ENCODE measurements around the gene NRG3. TPM values are rescaled to one million over a fixed set of nuclear protein-coding genes. Genes with fewer than 3 reads are reported as not detected.

Gene NRG3
- total and polyA plus RNA-seq, 2 donors (not counting 1 experiment from before 2014, with no cell fraction given) = 0.06 TPM; not detected in 1

DNA sequence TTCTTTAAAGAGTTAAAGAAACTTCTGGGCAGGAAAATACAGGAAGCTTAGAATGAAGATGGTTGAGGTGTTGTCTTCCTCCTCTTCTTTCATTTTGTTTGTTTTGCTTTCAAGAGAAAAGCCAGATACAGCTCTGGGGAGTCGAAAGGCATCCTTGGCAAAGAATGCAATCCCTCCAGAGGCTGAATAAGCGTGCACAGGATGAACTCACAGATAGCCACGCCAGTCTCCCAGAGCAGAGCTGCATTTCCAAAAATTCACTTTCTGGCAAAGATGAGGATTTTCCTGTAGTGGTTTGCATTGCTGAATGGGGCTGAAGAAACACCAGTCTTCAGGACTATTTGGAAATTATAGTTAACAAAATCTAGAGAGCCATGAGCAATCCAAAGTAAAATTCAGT, 336.4 kb downstream of the NRG3 start:
- intact Hi-C loops (cut with micrococcal nuclease) = no loop called here
- no CpG with 5 or more reads among the region's 3 CpGs for WGBS (ENCODE audit: insufficient coverage)
- Histone ChIP-seq H3K27me3 (replicated peaks in 1 of 4; ENCODE audit: control extremely low read depth in 1 of 4, control insufficient read depth in 3 of 4, insufficient read depth in 4 of 4, low read length in 3 of 4) (no peaks in the 10 kb centered on the region), H2AFZ (ENCODE audit: insufficient read depth, low read depth, low read length, poor library complexity, severe bottlenecking) (no peak overlapping the region), H3K36me3 (replicated peaks in 1 of 2; ENCODE audit: control extremely low read depth in 1 of 2, control insufficient read depth in 1 of 2, extremely low read depth in 1 of 2, insufficient read depth in 2 of 2, low read length in 1 of 2) (no peaks in the 10 kb centered on the region), H3K79me2 (ENCODE audit: control insufficient read depth, insufficient read depth, low read length) (no peaks in the 10 kb centered on the region), H3K4me3 (ENCODE audit: control extremely low read depth in 1 of 5, extremely low read depth in 1 of 5, insufficient read depth in 1 of 5, low read depth in 2 of 5, low read length in 4 of 5) (no peak overlapping the region), H3K4me2 (replicated peaks; ENCODE audit: low read depth, low read length, poor library complexity, severe bottlenecking) (no peak overlapping the region), H4K20me1 (ENCODE audit: control insufficient read depth, insufficient read depth, low read length, poor library complexity, severe bottlenecking) (no peaks in the 10 kb centered on the region), H3K27ac (ENCODE audit: low read length in 2 of 2) (no peak overlapping the region), H3K4me1 (ENCODE audit: control insufficient read depth in 2 of 2, insufficient read depth in 2 of 2, low read length in 2 of 2) (no peaks in the 10 kb centered on the region), H3K9ac (ENCODE audit: low read length) (no peak overlapping the region), H3K9me3 (ENCODE audit: control extremely low read depth in 1 of 3, control insufficient read depth in 2 of 3, insufficient read depth in 1 of 3, low read length in 2 of 3) (no peaks in the 10 kb centered on the region)
- CTCF ChIA-PET = no interaction called here
- H3K27ac Mint-ChIP-seq = no peak overlapping the region
- peaks cover 5% of the 10 kb centered on the region for H3K9me3 Mint-ChIP-seq (ENCODE audit: insufficient read depth)
- POLR2A ChIA-PET = no interaction called here
- TF ChIP-seq, protein P1, sequence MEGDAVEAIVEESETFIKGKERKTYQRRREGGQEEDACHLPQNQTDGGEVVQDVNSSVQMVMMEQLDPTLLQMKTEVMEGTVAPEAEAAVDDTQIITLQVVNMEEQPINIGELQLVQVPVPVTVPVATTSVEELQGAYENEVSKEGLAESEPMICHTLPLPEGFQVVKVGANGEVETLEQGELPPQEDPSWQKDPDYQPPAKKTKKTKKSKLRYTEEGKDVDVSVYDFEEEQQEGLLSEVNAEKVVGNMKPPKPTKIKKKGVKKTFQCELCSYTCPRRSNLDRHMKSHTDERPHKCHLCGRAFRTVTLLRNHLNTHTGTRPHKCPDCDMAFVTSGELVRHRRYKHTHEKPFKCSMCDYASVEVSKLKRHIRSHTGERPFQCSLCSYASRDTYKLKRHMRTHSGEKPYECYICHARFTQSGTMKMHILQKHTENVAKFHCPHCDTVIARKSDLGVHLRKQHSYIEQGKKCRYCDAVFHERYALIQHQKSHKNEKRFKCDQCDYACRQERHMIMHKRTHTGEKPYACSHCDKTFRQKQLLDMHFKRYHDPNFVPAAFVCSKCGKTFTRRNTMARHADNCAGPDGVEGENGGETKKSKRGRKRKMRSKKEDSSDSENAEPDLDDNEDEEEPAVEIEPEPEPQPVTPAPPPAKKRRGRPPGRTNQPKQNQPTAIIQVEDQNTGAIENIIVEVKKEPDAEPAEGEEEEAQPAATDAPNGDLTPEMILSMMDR (IDR thresholded peaks at IDR 0.05) = no peak
- TF ChIP-seq EZH2 (IDR thresholded peaks at IDR 0.05; ENCODE audit: borderline replicate concordance, insufficient read depth, low read depth, low read length, poor library complexity, severe bottlenecking) = no peak
- DNase-seq (no peak), ATAC-seq (ENCODE audit: low read depth) (no peak)
- no peaks in the 10 kb centered on the region for H3K4me1 Mint-ChIP-seq
- H3K27me3 Mint-ChIP-seq = no peaks in the 10 kb centered on the region
- H3K4me3 Mint-ChIP-seq = no peak overlapping the region

DNA sequence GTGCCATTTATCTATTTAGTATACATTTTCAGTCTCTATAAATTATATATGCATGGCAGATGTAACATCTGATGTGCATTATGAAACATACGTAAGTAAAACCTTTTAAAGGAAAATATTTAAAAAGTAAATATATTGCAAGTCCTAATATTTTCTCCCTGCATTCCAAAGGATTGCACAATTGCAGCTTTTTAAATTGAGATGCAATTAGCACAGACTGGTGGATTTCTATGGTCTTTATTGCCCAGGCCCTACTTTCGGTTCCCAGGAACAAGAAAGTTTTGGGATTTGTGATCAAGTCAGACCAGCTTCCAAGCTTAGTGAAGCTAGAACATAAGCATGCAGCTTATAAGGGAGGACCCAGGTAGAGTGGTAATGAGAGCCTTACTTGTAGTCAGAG, 337.8 kb downstream of the NRG3 start:
- Histone ChIP-seq H3K4me2 (replicated peaks; ENCODE audit: low read depth, low read length, poor library complexity, severe bottlenecking) (no peak overlapping the region), H3K27ac (ENCODE audit: low read length in 2 of 2) (no peak overlapping the region)
- intact Hi-C loops (cut with micrococcal nuclease) = no loop called here

More for the DNA sequence above, 337.8 kb downstream of the NRG3 start:
- CTCF ChIA-PET = no interaction called here
- no peak for ATAC-seq (ENCODE audit: low read depth)
- no peak for DNase-seq
- no peaks in the 10 kb centered on the region for H4K20me1 ChIP-seq (ENCODE audit: control insufficient read depth, insufficient read depth, low read length, poor library complexity, severe bottlenecking)
- Mint-ChIP-seq H3K4me1 (no peaks in the 10 kb centered on the region), H3K27me3 (no peaks in the 10 kb centered on the region), H3K9me3 (ENCODE audit: insufficient read depth) (peaks cover 3% of the 10 kb centered on the region), H3K4me3 (no peak overlapping the region), H3K27ac (no peak overlapping the region)
- H3K9ac ChIP-seq (ENCODE audit: low read length) = no peak overlapping the region
- H3K79me2 ChIP-seq (ENCODE audit: control insufficient read depth, insufficient read depth, low read length) = no peaks in the 10 kb centered on the region
- no peaks in the 10 kb centered on the region for H3K27me3 ChIP-seq (replicated peaks in 1 of 4; ENCODE audit: control extremely low read depth in 1 of 4, control insufficient read depth in 3 of 4, insufficient read depth in 4 of 4, low read length in 3 of 4)
- WGBS (ENCODE audit: insufficient coverage) = 100% methylated on average over 1 of the region's 2 CpGs
- no peaks in the 10 kb centered on the region for H3K36me3 ChIP-seq (replicated peaks in 1 of 2; ENCODE audit: control extremely low read depth in 1 of 2, control insufficient read depth in 1 of 2, extremely low read depth in 1 of 2, insufficient read depth in 2 of 2, low read length in 1 of 2)
- TF ChIP-seq, protein P1 (IDR thresholded peaks at IDR 0.05) = no peak
- TF ChIP-seq EZH2 (IDR thresholded peaks at IDR 0.05; ENCODE audit: borderline replicate concordance, insufficient read depth, low read depth, low read length, poor library complexity, severe bottlenecking) = no peak
- POLR2A ChIA-PET = no interaction called here
- no peaks in the 10 kb centered on the region for H3K4me1 ChIP-seq (ENCODE audit: control insufficient read depth in 2 of 2, insufficient read depth in 2 of 2, low read length in 2 of 2)
- no peak overlapping the region for H3K4me3 ChIP-seq (ENCODE audit: control extremely low read depth in 1 of 5, extremely low read depth in 1 of 5, insufficient read depth in 1 of 5, low read depth in 2 of 5, low read length in 4 of 5)
- H3K9me3 ChIP-seq (ENCODE audit: control extremely low read depth in 1 of 3, control insufficient read depth in 2 of 3, insufficient read depth in 1 of 3, low read length in 2 of 3) = no peaks in the 10 kb centered on the region
- no peak overlapping the region for H2AFZ ChIP-seq (ENCODE audit: insufficient read depth, low read depth, low read length, poor library complexity, severe bottlenecking)
